Measurements from ENCODE around the gene TOPBP1.

Gene TOPBP1

DNA sequence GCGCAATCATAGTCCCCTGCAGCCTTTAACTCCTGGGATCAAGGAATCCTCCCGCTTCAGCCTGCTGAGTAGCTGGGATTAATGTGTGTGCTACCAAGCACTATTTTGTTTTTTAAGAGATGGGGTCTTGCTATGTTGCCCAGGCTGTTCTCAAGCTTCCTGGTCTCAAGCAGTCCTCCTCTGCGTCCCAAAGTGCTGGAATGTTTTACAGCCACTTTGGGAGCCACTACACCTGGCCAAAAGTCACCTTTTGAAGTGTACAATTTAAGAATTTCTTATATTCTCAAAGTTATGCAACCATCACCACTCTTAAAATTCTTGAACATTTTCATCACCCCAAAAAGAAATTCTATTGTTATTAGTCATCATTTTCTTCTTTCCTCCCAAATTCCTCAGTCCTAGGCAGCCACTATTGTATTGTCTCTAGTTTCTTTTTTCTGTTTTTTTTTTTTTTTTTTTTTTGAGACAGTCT, 70.4 kb downstream of the TOPBP1 start:
- peak; percentile 82 for TF ChIP-seq TEAD4 (IDR thresholded peaks at IDR 0.05)
- peak; percentile 81 for TF ChIP-seq CEBPB (IDR thresholded peaks at IDR 0.05)
- peak; percentile 35; the same call in 1 of the 2 replicates for TF ChIP-seq EP300 (IDR thresholded peaks at IDR 0.05; ENCODE audit: borderline replicate concordance)
- TF ChIP-seq ZBTB7A (IDR thresholded peaks at IDR 0.05; ENCODE audit: low read depth): no peak
- TF ChIP-seq YY1 (IDR thresholded peaks at IDR 0.05; ENCODE audit: low read depth): 0 out of 2 replicates have a peak, but pooled peaks have one; percentile 28
- 0 out of 2 replicates have a peak, but pooled peaks have one; percentile 23 for TF ChIP-seq FOXM1 (IDR thresholded peaks at IDR 0.05; ENCODE audit: borderline replicate concordance, low read depth)
- TF ChIP-seq TAF1 (IDR thresholded peaks at IDR 0.05; ENCODE audit: low read depth): no peak
- TF ChIP-seq NFIC (IDR thresholded peaks at IDR 0.05): peak; percentile 43; the same call in 1 of the 2 replicates

DNA sequence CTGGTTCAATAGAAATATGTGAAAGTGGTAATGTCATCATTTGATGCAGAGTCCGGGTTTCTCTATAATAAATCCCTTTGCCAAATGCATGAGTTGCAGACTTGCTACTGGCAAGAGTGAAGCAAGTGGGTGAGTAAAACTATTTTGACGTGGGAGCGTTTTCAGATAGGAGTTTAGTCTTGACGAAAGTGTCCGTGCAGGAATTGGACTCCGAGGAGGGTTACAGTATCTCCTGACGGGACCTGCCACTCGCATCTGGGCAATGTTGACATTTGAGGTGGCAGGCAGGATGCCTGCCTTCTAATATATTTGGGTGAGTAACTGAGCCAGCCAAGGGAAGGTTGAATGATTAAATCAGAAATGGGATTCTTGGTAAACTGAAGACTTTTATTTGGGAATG, 72.2 kb downstream of the TOPBP1 start:
- TF ChIP-seq TCF12 (IDR thresholded peaks at IDR 0.05; ENCODE audit: low read depth) (no peak), EGR1 (IDR thresholded peaks at IDR 0.05) (no peak), CREB1 (IDR thresholded peaks at IDR 0.05; ENCODE audit: low read depth) (no peak), TEAD4 (IDR thresholded peaks at IDR 0.05) (no peak), TAF1 (IDR thresholded peaks at IDR 0.05; ENCODE audit: low read depth) (no peak)

DNA sequence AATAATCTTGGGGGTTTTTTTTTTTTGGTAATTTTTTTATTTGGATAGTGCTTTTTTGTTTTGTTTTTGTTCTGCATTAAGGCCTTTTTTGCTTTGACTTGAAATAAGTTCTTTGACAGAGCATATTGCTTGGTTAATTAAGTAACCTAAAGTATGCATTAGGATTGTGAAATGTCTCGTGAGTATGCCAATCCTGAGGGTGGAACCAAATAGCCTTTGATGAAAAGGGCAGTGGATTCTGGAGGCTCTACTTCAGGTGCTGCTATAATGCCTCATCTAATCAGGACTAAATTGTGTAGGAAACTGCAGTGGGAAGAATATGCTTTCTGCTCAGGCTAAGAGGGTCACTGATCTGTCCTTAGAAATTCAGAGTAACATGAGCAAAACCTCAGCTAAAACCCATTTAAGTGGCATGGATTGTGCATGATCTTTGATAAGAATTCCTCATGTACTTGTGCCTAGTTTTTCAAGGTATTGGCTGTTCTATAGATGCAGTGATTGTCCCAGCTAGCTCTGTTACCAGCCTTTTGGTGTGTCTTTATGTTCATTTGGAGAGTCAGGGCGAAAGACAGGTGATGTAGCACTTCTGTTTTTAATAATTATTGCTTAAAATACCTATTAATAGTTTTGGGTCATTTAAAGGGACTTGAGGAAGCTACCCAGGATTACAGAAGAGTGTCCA, 72.8 kb downstream of the TOPBP1 start:
- no peak for TF ChIP-seq RAD21 (IDR thresholded peaks at IDR 0.05; ENCODE audit: low read depth)

DNA sequence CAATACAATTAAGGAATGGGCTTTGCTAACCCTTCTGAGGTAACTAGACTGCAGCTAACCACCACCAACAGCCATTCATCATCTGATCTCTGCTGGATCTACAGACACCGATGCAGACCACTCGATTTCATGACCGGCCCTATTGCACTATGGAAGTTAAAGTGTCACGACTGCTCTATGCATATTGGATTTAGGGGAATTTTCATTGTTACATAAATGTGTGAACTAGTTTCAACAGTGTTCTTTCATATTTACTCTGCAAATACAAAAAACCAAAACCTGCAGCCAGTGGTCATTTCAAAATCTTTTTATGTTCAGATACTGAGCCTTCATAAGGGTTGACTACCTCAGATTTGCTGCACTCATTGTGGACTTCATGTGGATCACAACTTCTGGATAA, 73.7 kb downstream of the TOPBP1 start:
- TF ChIP-seq TCF12 (IDR thresholded peaks at IDR 0.05; ENCODE audit: low read depth): no peak
- TF ChIP-seq CEBPB (IDR thresholded peaks at IDR 0.05): no peak
- TF ChIP-seq YY1 (IDR thresholded peaks at IDR 0.05; ENCODE audit: low read depth): no peak
- TF ChIP-seq TEAD4 (IDR thresholded peaks at IDR 0.05): no peak
- no peak for TF ChIP-seq EP300 (IDR thresholded peaks at IDR 0.05; ENCODE audit: borderline replicate concordance)
- TF ChIP-seq EGR1 (IDR thresholded peaks at IDR 0.05): no peak
- TF ChIP-seq, protein P1, sequence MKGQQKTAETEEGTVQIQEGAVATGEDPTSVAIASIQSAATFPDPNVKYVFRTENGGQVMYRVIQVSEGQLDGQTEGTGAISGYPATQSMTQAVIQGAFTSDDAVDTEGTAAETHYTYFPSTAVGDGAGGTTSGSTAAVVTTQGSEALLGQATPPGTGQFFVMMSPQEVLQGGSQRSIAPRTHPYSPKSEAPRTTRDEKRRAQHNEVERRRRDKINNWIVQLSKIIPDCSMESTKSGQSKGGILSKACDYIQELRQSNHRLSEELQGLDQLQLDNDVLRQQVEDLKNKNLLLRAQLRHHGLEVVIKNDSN (IDR thresholded peaks at IDR 0.05): no peak

DNA sequence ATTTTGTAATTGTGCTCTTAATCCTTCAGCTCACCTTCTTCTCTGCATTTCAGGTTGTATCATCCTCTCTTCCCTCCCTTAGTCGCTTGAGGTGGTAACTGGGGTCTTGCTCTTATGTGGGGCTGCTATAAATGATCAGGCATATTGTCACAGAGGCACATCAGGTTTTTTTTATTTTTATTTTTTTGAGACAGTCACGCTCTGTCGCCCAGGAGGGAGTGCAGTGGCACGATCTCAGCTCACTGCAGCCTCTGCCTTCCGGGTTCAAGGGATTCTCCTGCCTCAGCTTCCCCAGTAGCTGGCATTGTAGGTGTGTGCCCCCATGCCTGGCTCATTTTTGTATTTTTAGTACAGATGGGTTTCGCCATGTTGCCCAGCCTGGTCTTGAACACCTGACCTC, 78.3 kb downstream of the TOPBP1 start:
- TF ChIP-seq NFIC (IDR thresholded peaks at IDR 0.05) (no peak), YY1 (IDR thresholded peaks at IDR 0.05; ENCODE audit: low read depth) (no peak), ZBTB7A (IDR thresholded peaks at IDR 0.05; ENCODE audit: low read depth) (no peak), EP300 (IDR thresholded peaks at IDR 0.05; ENCODE audit: borderline replicate concordance) (no peak), TCF12 (IDR thresholded peaks at IDR 0.05; ENCODE audit: low read depth) (no peak), TEAD4 (IDR thresholded peaks at IDR 0.05) (no peak), EGR1 (IDR thresholded peaks at IDR 0.05) (no peak), CEBPB (IDR thresholded peaks at IDR 0.05) (no peak), TAF1 (IDR thresholded peaks at IDR 0.05; ENCODE audit: low read depth) (no peak), FOXM1 (IDR thresholded peaks at IDR 0.05; ENCODE audit: borderline replicate concordance, low read depth) (no peak), RAD21 (IDR thresholded peaks at IDR 0.05; ENCODE audit: low read depth) (no peak), CREB1 (IDR thresholded peaks at IDR 0.05; ENCODE audit: low read depth) (no peak)
- TF ChIP-seq, protein P2, sequence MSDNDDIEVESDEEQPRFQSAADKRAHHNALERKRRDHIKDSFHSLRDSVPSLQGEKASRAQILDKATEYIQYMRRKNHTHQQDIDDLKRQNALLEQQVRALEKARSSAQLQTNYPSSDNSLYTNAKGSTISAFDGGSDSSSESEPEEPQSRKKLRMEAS (IDR thresholded peaks at IDR 0.05): no peak
- TF ChIP-seq, protein P3, sequence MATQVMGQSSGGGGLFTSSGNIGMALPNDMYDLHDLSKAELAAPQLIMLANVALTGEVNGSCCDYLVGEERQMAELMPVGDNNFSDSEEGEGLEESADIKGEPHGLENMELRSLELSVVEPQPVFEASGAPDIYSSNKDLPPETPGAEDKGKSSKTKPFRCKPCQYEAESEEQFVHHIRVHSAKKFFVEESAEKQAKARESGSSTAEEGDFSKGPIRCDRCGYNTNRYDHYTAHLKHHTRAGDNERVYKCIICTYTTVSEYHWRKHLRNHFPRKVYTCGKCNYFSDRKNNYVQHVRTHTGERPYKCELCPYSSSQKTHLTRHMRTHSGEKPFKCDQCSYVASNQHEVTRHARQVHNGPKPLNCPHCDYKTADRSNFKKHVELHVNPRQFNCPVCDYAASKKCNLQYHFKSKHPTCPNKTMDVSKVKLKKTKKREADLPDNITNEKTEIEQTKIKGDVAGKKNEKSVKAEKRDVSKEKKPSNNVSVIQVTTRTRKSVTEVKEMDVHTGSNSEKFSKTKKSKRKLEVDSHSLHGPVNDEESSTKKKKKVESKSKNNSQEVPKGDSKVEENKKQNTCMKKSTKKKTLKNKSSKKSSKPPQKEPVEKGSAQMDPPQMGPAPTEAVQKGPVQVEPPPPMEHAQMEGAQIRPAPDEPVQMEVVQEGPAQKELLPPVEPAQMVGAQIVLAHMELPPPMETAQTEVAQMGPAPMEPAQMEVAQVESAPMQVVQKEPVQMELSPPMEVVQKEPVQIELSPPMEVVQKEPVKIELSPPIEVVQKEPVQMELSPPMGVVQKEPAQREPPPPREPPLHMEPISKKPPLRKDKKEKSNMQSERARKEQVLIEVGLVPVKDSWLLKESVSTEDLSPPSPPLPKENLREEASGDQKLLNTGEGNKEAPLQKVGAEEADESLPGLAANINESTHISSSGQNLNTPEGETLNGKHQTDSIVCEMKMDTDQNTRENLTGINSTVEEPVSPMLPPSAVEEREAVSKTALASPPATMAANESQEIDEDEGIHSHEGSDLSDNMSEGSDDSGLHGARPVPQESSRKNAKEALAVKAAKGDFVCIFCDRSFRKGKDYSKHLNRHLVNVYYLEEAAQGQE (IDR thresholded peaks at IDR 0.05; ENCODE audit: low read depth): no peak
- TF ChIP-seq, protein P1 (IDR thresholded peaks at IDR 0.05): no peak

DNA sequence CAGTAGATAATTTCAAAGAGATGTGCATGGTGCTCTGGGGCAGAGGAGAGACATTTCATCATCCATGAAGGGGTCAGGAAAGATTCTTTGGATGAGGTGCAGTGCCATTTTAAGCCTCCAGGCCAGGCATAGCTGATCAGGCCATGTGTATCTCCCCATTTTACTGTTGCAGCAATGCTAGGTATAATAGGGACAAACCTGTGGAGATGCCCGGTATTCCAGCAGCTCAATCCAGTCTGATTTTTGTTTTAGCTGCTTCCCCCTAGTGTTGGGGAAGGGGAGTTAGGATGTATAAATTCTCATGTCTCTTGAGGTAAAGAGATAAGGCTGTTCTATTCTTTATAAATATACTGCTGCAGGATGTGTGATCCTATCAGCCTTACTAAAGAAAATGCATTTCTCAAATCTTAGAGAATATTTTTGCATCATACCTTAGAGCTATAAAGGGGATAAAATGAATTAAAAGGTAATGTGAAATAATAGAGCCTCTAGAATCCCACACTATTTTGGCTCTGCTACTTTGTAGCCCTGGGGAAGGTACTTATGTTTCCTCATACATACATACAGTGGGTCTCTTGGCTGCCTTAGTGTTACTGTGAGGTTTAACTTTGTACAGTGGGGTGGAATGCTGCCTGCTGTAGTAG, 83.1 kb downstream of the TOPBP1 start:
- TF ChIP-seq NFIC (IDR thresholded peaks at IDR 0.05) (no peak), EGR1 (IDR thresholded peaks at IDR 0.05) (no peak), RAD21 (IDR thresholded peaks at IDR 0.05; ENCODE audit: low read depth) (peak; percentile 54)

DNA sequence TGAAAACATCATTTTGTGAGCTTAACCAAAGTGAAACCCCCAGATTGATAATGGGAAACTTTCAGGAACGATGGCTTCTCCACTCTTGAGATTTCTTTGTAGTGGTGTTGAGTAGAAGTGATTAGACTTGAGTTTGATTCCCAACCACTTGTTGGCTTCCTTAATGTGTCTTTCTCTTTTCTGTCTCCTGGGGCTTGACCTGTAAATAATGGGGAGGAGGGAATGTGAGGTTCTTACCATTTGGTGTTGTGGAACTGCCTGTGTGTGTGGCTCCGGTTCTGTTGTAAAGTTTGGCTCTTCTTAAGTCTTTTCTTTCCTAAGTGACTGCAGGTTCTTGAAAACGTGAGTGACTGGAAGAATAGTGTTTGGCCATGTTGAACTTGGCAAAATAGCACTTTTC, 85.6 kb downstream of the TOPBP1 start:
- TF ChIP-seq, protein P2 (IDR thresholded peaks at IDR 0.05): no peak
- no peak for TF ChIP-seq RAD21 (IDR thresholded peaks at IDR 0.05; ENCODE audit: low read depth)
- no peak for TF ChIP-seq EP300 (IDR thresholded peaks at IDR 0.05; ENCODE audit: borderline replicate concordance)
- TF ChIP-seq YY1 (IDR thresholded peaks at IDR 0.05; ENCODE audit: low read depth): no peak
- no peak for TF ChIP-seq TEAD4 (IDR thresholded peaks at IDR 0.05)
- TF ChIP-seq, protein P3 (IDR thresholded peaks at IDR 0.05; ENCODE audit: low read depth): no peak

All from Ishikawa (cell line).